A549 (cell line): ENCODE data around the gene TTC4.

Experiments
- BHLHE40 ChIP-seq: IDR thresholded peaks from 2 replicates; pipeline ENCODE4 v1.6.1; 2012; ENCODE audit warnings: low read depth, low read length, inconsistent platforms
- CBX8 ChIP-seq: fragments of 200-600 bp; sonication (generic); IDR thresholded peaks from 2 replicates; pipeline ENCODE4 v1.6.1; 2016
- EP300 ChIP-seq, 2 experiments: fragments of >200 bp; sonication (Bioruptor Twin); formaldehyde crosslinking; IDR thresholded peaks; 2 replicates in 1 of 2; 3 replicates in 1 of 2; pipeline ENCODE4 v1.6.1; 2016 to 2017
- ESRRA ChIP-seq: fragments of 150-350 bp; IDR thresholded peaks from 2 replicates; pipeline ENCODE4 v1.6.1; 2014; ENCODE audit warnings: mild to moderate bottlenecking, low read length, borderline replicate concordance
- HEYL ChIP-seq: fragments of 250-450 bp; sonication (Bioruptor Pico); IDR thresholded peaks from 2 replicates; pipeline ENCODE4 v1.8.0; 2021; ENCODE audit warnings: mild to moderate bottlenecking, moderate library complexity
- KDM5A ChIP-seq: fragments of 200-600 bp; sonication (generic); IDR thresholded peaks from 2 replicates; pipeline ENCODE4 v1.6.1; 2016; ENCODE audit warnings: antibody characterized with exemption, mild to moderate bottlenecking
- MYC ChIP-seq: IDR thresholded peaks from 2 replicates; pipeline ENCODE4 v1.6.1; 2012; ENCODE audit warnings: mild to moderate bottlenecking, inconsistent platforms, low read length, improper control_type of control experiment, borderline replicate concordance
- NPAS2 ChIP-seq: fragments of 250-450 bp; sonication (Bioruptor Pico); IDR thresholded peaks from 2 replicates; pipeline ENCODE4 v1.8.0; 2022; ENCODE audit warnings: mild to moderate bottlenecking, moderate library complexity, borderline replicate concordance
- POLR2A ChIP-seq: IDR thresholded peaks from 2 replicates; pipeline ENCODE4 v1.6.1; 2012; ENCODE audit warnings: mild to moderate bottlenecking, low read length
- RAD21 ChIP-seq, 2 experiments: fragments of >200 bp in 1 of 2; sonication (Bioruptor Twin) in 1 of 2; formaldehyde crosslinking in 1 of 2; IDR thresholded peaks in 1 of 2; conservative IDR thresholded peaks in 1 of 2; 2 replicates in 1 of 2; 3 replicates in 1 of 2; pipeline ENCODE4 v1.6.1; 2012 to 2018; ENCODE audit warnings: inconsistent platforms in 1 of 2
- RARB ChIP-seq: fragments of 250-450 bp; sonication (Bioruptor Pico); IDR thresholded peaks from 2 replicates; pipeline ENCODE4 v1.8.0; 2021; ENCODE audit warnings: mild to moderate bottlenecking, moderate library complexity
- RCOR1 ChIP-seq: fragments of 150-350 bp; IDR thresholded peaks from 2 replicates; pipeline ENCODE4 v1.6.1; 2014; ENCODE audit warnings: antibody characterized with exemption, low read length, low read depth
- RFX5 ChIP-seq: fragments of 450-650 bp; IDR thresholded peaks from 2 replicates; pipeline ENCODE4 v1.7.1; 2014; ENCODE audit warnings: antibody characterized with exemption, mild to moderate bottlenecking, moderate library complexity
- TF ChIP-seq, protein P1 (sequence below): fragments of >200 bp; sonication (Bioruptor Twin); formaldehyde crosslinking; IDR thresholded peaks from 3 replicates; pipeline ENCODE4 v1.5.1; 2016

DNA sequence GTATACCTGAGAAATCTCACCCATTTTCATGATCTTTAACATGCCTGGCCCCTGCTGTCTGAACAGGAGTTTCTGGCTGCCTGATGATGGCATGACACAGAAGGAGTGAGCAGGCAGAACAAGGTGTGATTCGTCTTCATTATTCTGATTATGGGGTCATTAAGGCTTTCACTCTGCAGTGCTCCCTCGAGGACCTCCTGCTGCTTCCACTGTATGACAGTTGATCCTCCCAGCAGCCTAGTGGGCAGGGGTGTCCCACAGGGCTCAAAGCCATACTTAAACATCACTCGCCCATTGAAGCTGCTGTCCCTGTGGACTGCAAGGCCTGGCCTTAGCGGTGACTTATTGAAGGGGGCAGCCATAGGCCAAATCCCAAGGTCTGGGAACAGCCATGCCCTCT is 61.4 kb downstream of the TTC4 start:
- TF ChIP-seq, protein P1, sequence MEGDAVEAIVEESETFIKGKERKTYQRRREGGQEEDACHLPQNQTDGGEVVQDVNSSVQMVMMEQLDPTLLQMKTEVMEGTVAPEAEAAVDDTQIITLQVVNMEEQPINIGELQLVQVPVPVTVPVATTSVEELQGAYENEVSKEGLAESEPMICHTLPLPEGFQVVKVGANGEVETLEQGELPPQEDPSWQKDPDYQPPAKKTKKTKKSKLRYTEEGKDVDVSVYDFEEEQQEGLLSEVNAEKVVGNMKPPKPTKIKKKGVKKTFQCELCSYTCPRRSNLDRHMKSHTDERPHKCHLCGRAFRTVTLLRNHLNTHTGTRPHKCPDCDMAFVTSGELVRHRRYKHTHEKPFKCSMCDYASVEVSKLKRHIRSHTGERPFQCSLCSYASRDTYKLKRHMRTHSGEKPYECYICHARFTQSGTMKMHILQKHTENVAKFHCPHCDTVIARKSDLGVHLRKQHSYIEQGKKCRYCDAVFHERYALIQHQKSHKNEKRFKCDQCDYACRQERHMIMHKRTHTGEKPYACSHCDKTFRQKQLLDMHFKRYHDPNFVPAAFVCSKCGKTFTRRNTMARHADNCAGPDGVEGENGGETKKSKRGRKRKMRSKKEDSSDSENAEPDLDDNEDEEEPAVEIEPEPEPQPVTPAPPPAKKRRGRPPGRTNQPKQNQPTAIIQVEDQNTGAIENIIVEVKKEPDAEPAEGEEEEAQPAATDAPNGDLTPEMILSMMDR, result no peak
- TF ChIP-seq KDM5A (no peak), NPAS2 (CRISPR knock-in tag) (no peak), EP300 (IDR thresholded peaks at IDR 0.05) (no peak), POLR2A (no peak), BHLHE40 (no peak), CBX8 (no peak), MYC (no peak), RAD21 (conservative IDR thresholded peaks at IDR 0.05 in 1 of 2, IDR thresholded peaks at IDR 0.05 in 1 of 2) (no peak), RCOR1 (no peak), ESRRA (no peak), RFX5 (no peak), RARB (no peak), HEYL (CRISPR knock-in tag) (no peak)
